GM19351 (cell line): ENCODE results near the gene C1orf185.
A peak's percentile ranks its signal among the peaks of the same experiment; 100 is the strongest.
"Not testable (repeated sequence)": the region's sequence is repeated elsewhere in the genome, so short reads cannot be mapped to it uniquely, and the experiment has no call there.

Experiments used
- ATAC-seq: cut with Tn5 transposase; IDR thresholded peaks from one replicate; pipeline ENCODE4 v1.9.1; 2021; ENCODE audit warnings: mild to moderate bottlenecking, moderate library complexity; ENCODE audit not compliant: unreplicated experiment

The C1orf185 gene

DNA sequence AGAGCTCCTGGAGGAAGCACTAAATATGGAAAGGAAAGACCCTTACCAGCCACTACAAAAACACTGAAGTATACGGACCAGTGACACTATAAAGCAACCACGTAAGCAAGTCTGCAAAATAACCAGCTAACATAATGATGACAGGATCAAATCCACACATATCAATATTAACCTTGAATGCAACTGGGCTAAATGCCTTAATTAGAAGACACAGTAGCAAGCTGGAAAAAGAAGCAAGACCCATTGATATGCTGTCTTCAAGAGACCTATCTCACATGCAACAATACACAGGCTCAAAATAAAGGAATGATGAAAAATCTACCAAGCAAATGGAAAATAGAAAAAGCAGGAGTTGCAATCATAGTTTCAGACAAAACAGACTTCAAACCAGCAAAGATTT is 31.0 kb downstream of the C1orf185 start:
- ATAC-seq, result no peak

DNA sequence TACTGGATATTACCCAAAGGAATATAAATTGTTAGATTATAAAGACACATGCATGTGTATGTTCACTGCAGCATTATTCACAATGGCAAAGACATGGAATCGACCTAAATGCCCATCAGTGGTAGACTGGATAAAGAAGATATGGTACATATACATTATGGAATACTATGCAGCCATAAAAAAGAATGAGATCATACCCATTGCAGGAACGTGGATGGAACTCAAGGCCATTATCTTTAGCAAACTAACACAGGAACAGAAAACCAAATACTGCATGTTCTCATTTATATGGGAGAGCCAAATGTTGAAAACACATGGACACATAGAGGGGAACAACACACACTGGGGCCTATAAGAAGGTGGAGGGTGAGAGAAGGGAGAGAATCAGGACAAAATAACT is 35.7 kb downstream of the C1orf185 start:
- ATAC-seq, result not testable (repeated sequence)

GRCh38 chr1:51139474-51139873 is 37.4 kb downstream of the C1orf185 start:
- no peak for ATAC-seq

- no peak for ATAC-seq
Measured at GRCh38 chr1:51147394-51147793, 45.4 kb downstream of the C1orf185 start.

DNA sequence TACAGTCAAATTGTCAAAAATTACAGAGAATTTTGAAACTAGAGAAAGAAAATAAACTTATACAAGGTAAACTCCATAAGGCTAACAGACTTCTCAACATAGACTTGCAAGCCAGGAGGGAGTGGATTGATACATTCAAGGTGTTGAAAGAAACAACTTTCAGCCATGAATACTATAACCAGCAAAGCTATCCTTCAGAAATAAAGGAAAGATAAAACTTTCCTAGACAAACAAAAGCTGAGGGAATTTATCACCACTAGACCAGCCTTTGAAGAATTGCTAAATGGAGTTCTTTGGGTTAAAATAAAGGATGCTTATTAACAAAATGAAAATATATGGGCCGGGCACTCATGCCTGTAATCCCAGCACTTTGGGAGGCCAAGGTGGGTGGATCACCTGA is 52.7 kb downstream of the C1orf185 start:
- ATAC-seq, result no peak

DNA sequence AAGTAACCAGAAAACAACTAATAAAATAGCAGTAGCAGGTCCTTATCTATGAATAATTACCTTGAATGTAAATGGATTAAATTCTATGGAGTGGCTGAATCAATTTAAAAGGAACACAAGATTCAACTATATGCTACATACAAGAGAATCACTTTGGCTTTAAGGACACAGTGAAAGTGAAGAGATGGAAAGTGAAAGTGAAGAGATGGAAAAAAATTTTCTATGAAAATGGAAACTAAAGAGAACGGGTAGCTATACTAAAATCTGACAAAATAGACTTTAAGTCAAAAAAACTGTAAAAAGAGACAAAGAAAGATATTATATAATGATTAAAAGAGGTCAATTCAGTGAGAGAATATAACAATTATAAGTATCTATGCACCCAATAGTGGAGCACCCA is 54.7 kb downstream of the C1orf185 start:
- ATAC-seq, result peak; percentile 58

- no peak for ATAC-seq
Measured at GRCh38 chr1:51157395-51157794, 55.4 kb downstream of the C1orf185 start.

DNA sequence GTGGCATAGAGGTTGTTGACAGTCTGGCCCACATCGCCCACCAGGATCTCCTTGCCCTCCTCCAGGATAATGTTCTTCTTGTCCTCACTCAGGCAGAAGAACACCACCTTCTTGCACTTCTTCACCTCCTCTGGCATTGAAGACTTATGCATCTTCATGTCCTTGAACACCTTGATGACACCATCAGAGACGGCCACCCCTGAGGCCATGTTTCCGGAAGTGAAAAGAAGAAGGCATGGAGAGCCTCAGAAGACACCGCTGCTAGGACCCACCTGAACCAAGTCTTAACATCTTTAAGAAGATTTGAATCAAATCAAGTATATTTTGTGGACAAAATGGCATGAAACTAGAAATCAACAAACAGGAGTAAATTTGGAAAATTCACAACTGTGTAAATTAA is 56.2 kb downstream of the C1orf185 start:
- no peak for ATAC-seq

DNA sequence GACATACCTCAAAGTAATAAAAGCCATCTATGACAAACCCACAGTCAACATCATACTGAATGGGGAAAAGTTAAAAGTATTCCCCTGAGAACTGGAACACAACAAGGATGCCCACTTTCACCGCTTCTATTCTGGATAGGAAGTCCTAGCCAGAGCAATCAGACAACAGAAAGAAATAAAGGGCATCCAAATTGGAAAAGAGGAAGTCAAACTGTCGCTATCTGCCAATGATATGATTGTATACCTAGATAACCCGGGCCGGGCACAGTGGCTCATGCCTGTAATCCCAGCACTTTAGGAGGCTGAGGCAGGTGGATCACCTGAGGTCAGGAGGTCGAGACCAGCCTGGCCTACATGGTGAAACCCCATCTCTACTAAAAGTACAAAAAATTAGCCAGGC is 60.5 kb downstream of the C1orf185 start:
- ATAC-seq, result not testable (repeated sequence)

GRCh38 chr1:51165540-51165939 is 63.5 kb downstream of the C1orf185 start:
- no peak for ATAC-seq

DNA sequence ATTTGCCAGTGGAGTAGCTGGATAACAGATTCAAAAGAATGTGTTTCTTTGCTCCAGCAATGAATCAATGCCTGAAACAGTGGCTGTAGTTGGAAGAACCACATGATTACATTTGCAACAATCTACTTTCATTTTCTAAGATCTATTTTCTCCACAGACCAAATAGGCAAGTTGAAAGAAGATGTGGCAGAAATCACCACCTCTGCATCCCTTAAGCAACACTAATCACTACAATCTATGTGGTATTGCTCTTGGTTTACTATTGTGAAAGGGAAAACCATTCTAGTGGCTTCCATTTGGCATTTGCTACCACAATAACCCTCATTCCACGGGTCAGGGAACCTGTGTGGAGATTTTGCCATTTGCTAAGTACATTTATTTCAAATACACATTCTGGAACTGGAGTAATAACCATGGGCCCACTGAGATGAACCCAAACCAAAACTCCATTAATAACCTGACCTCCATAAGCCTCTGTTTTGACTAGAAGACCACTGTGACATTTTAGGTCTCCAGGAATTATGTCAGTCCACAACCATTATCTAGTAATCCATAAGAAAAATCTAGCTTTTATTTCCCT is 66.3 kb downstream of the C1orf185 start:
- ATAC-seq, result peak; percentile 65

- ATAC-seq, result no peak
Measured at GRCh38 chr1:51168936-51169335, 66.9 kb downstream of the C1orf185 start.

DNA sequence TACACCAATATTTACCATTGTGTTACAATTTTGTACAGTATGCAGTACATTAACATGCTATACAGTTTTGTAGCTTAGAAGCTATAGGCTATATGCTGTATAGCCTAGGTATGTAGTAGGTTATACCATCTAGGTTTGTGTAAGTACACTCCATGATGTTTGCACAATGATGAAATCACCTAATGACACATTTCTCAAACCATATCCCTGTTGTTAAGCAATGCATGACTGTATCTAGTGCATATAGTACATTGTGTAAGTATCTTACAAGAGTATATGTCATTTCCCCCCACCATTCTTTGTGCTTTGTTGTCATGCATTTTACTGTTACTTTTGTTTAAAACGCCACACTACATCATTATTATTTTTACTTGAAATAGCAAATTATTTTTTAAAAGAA is 68.3 kb downstream of the C1orf185 start:
- no peak for ATAC-seq

- no peak for ATAC-seq
Measured at GRCh38 chr1:51172811-51173210, 70.8 kb downstream of the C1orf185 start.

GRCh38 chr1:51175278-51175677 is 73.2 kb downstream of the C1orf185 start:
- no peak for ATAC-seq

- not testable (repeated sequence) for ATAC-seq
Measured at GRCh38 chr1:51177988-51178387, 76.0 kb downstream of the C1orf185 start.

- no peak for ATAC-seq
Measured at GRCh38 chr1:51188230-51188629, 86.2 kb downstream of the C1orf185 start.

- ATAC-seq, result no peak
Measured at GRCh38 chr1:51189421-51190073, 87.5 kb downstream of the C1orf185 start.

- ATAC-seq, result no peak
Measured at GRCh38 chr1:51190961-51191360, 88.9 kb downstream of the C1orf185 start.

GRCh38 chr1:51192213-51192843 is 90.3 kb downstream of the C1orf185 start:
- ATAC-seq, result no peak

- no peak for ATAC-seq
Measured at GRCh38 chr1:51193564-51193963, 91.5 kb downstream of the C1orf185 start.
